HG03565 (cell line): ENCODE results near the gene MRPL3.
"Not testable (repeated sequence)": the region's sequence is repeated elsewhere in the genome, so short reads cannot be mapped to it uniquely, and the experiment has no call there.

ENCODE experiments used
- ATAC-seq: cut with Tn5 transposase; IDR thresholded peaks from one replicate; pipeline ENCODE4 v1.9.1; 2021; ENCODE audit warnings: mild to moderate bottlenecking, moderate library complexity; ENCODE audit not compliant: unreplicated experiment

The MRPL3 gene

DNA sequence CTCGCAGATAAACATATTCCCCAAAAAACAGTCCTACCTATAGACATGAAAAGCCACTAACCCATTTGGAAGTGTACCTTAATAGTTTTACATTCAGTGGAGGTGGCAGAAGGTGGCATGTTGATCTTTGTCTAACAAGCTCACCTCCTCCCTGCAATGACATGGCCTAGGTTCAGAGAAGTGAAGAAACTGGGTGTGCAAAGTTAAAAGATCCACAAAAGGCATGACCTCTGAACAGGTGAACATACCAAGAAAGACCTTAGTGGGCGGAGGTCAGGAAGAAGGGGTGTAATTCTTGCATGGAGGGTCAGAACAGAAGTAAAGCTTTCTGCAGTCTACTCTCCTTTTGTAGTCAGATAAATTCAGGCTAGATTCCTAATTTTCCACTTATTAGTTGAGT, 822 bp downstream of the MRPL3 start:
- no peak for ATAC-seq

DNA sequence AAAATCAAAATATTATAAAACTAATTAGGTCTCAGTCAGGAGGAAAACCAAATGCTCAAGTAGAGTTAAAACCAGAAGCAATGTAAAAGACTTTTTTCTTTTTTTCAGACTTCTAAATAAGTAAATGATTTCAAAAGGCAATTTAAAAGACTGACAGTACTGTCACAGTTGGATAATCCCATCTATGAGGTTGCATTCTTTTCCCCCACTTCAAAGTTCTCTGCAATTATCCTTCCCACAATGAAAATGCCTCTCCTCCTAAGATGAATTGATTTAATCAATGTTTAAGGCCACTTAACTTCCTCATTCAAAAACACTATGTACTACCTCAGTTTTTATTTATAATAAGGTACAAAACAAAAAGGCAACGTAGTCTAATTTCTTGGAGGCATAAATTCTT, 8.1 kb downstream of the MRPL3 start:
- no peak for ATAC-seq

DNA sequence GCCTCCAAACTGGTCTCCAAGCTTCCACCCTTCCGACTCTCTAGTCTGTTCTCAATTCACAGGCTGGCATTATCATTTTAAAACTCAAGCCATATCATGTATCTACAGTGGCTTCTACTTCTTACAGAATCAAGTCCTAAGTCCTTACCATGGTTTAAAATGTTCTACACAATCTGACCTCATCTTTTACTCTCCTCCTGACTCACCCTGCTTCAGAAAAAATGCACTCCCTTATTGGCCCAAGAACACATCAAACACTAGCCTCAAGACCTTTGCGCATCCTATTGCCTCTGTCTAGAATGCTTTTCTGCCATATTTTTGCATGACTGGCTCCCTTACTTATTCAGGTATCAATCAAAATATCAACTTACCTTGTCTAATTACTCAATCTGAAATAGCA, 11.0 kb downstream of the MRPL3 start:
- no peak for ATAC-seq

DNA sequence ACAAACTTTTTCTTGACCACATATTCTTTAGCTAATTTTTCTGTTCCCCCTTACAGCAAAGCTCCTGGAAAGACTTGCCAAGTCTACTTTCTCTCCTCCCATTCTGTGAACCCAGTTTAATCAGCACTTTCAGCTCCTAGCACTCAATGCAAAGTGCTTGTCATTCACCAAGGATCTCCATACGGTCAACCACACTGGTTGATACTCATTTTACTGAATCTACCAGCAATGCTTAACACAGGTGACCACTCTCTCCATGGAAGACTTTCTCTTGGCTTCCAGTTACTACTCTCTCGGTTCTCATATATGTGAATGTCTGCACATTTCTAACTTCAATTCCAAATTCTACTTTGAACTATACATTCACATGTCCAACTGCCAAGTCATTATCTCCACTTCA, 11.7 kb downstream of the MRPL3 start:
- ATAC-seq, result no peak

DNA sequence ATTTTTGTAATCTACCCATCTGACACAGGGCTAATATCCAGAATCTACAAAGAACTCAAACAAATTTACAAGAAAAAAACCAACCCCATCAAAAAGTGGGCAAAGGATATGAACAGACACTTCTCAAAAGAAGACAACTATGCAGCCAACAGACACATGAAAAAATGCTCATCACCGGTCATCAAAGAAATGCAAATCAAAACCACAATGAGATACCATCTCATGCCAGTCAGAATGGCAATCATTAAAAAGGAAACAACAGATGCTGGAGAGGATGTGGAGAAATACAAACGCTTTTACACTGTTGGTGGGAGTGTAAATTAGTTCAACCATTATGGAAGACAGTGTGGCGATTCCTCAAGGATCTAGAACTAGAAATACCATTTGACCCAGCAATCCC, 16.2 kb downstream of the MRPL3 start:
- ATAC-seq, result not testable (repeated sequence)

DNA sequence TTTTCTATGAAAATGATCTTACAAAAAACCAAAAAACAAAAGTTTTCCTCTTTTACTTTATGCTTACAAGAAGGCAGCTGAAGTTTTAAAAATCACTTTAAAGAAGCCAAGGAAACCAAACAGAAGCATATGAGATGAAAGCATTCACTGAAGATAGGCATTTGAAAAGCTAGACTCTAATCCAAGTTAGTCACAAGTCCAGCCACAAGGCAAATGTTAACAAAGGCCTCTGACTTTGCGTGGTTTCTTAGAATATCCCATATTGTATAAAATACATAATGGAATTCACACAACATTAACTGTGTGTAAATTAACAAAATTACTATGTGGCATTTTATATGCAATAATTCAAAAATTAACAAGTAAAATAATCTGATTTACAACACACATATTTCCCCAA, 17.7 kb downstream of the MRPL3 start:
- ATAC-seq, result no peak

DNA sequence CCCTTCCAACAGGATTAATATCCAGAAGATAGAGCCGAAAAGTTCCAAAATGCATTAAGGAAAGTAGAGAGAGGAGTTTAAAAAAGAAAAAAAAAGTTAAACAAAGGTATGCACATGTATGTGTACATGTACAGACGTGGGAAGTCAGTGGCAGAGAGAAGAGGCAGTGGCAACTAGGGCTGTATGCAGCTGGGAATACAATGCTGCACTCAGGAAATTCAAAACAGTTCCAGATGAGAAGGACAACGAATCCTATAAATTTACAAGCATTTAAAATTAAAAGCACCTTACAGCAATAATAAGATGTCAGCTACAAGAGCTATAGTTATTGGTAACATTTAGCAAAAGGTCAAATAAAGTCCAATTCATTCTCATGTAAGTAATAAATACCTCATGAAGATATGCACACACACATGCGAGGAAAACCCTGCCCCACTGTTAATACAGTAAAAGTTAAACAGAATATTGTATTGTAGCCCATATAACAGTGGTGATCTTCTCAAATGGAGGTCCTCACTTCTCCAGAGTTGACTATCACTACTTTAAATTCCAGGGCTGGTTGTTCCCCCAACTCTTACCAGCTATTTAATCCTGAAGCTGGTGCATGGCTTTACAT, 18.2 kb downstream of the MRPL3 start:
- ATAC-seq, result no peak

DNA sequence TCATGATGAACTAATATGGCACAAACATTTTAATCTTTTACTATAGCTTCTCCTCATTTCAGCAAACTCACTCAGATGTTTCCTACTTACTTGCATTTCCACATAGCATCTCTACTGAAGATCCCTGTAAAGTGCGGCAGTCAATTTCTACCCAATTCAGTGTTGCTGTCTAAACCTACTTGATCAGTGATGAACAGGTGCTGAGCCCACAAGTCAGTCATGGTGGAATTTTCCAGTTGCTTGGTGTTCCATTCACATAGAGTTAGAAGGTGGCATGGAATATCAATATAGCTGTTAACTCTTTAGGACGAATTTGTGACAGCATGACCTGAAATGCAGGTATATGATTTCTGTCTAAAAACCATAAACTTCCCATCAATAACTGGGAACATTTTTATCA, 22.7 kb downstream of the MRPL3 start:
- no peak for ATAC-seq

DNA sequence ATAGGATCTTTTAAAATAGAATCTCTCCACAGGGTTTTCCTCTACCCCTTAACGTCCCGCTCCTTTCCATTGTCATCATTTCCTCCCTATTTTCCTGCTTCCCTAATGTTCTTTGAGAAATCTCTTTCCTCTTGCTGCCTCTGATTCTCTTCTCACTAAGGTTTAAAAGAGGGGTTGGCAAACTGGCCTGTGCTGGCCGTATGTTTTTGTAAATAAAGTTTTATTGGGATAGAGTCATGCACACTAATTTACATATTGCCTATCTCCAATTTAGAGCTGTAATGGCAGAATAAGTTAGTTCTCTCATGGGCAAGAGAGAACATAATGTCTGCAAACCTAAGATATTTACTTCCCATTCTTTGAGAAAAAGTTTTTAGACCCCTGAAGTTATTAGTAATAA, 25.0 kb downstream of the MRPL3 start:
- no peak for ATAC-seq

DNA sequence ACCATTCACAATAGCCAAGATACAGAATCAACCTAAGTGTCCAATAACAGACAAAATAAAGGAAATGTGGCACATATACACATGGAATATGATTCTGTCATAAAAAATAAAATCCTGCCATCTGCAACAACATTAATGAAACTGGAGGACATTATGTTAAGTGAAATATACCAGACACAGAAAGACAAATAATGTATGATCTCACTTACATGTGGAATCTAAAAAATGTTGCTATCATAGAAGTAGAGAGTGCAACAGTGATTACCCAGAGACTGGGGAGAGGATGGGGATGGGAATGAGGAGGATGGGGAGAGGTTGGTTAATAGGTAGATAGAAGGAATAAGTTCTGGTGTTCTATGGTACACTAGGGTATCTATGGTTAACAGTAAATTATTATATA, 28.7 kb downstream of the MRPL3 start:
- no peak for ATAC-seq

DNA sequence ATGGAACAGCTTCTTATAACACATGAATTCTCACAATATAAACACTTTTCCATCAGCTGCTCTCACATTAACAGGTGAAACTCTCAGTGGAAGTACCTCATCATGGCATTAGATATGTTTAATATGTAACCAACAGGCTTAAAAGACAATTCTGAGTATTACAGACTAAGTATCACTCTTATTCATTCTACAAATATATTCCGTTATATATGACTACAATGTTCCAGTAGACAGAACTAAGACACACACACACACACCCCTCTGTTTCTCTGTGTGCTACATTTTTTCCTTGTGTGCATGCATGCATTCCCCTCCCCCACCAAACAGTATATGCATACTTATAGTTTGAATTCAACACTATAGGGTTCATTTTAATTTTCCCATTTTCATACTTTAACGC, 32.4 kb downstream of the MRPL3 start:
- no peak for ATAC-seq

DNA sequence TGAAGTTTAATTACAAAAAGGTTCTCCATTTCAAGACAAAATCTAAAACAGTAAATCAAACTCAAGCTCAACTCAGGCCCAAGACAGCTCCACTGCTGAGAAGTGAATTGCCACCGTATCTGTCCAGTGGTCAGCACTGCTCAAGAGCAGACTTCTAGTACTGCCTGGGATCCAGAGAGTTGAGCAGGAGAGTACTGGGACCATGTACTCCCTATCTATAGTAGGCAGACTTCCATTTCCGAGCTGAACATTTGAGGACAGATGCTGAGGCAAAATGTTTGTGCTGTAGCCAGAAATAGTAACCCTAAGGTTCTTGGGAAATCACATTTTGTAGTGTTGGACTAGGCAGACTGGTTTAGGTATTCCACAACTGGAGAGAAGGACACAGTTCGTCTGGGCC, 44.1 kb downstream of the MRPL3 start:
- ATAC-seq, result no peak

DNA sequence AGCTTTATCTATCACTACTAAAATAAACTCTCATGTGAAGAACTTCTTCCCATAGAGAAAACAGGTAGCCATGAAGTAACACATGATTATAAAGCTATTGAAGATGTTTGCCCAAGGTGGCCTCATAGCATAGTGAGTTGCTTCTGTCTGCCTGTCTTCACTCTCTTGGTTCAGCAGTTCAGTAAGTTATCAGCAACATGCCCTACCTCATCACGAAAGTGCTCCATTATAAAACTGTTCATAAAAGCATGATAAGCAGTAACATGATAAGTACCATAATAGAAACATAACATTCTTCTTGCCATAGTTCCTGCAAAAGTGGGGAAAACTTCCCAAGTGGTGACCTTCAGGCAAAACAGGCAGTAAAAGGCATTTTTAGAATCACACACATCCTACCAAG, 45.6 kb downstream of the MRPL3 start:
- no peak for ATAC-seq

DNA sequence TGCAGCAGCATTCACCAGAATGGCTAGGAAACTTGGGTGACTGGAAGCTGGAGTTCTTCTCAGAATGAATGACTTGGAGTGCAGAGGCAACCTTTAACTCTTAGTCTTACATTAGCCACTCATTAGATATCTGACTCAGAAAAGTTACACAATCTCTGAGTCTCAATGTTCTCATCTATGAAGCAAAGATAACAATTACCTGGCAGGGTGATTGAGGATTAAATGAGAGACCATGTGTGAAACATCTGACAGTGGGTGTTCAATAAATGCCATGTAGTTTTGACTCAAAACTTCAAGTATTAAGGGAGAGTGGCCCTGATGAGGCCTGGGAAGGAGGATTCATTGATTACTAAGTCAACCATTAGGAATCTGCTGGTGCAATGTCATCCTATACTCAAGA, 48.3 kb downstream of the MRPL3 start:
- ATAC-seq, result no peak

DNA sequence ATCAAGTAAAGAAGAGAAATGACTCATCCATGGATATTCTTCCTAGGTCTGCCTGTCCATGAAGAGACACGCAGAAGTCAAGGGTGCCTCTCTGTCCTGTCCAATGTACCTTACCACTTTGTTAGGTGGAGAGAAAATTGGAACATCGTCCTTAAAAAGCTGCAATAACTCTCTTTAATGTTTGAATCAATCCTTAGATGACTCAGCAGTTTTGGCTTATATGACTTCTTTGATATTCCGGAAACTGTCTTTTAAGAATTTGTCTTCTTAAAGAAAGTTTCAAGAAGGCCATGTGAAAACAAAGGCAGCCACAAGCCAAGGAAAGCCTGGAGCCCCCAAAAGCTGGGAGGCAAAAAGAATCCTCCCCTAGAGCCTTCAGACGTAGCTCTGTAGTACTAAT, 49.2 kb downstream of the MRPL3 start:
- ATAC-seq, result no peak

DNA sequence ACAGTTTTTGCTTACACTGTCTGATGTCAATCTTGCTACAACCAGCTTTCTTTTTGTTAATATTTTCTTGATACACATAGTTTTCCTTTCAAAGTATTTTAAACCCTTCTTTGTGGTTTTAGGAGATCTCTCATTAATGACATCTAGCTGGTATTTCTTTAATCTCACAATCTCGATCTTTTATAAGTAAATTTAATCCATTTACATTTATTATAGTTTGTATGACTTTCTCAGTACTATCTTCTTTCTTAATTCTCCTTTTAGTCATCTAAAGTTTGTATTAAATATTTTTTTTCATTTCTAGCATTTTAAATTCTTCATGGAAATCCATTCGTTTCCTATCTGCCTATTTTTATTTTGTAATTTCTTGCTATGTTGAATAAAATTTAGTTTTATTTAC, 55.4 kb downstream of the MRPL3 start:
- ATAC-seq, result no peak

DNA sequence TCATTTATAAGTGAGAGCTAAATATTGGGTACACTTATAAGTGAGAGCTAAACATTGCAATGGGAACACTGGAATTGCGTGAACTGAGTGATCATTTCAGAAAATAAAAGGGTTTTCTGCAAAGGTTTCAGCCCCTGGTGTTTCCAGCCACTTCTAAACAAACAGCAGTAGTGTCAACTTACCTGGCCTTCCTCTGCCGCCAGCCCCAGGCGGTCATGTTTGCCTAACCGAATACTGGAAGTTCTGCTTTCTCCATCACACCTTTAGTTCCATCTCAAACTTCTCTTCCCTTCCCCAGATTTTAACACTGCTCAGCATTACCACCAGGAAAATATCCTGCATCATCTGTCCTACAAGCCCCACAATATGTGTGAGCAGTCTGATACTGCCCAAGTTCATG, 58.6 kb downstream of the MRPL3 start:
- no peak for ATAC-seq

DNA sequence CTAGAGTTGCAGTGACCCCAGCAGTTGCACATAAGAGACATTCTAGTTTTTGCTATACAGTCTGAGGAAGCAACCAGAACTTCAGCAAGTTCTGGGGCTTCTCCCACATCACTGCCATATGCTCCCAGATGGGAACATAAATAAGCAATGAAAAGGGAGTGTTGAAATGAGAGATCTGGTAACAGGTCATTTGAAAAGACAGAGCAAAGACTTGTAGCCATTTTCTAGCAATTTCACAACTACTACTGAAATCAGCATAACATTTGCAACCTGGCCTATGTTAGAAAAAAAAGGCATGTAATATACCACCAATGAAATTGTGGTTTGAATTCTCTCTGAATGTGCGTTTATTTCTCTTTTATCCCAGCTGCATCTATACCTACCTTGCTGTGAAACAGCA, 63.7 kb downstream of the MRPL3 start:
- no peak for ATAC-seq

DNA sequence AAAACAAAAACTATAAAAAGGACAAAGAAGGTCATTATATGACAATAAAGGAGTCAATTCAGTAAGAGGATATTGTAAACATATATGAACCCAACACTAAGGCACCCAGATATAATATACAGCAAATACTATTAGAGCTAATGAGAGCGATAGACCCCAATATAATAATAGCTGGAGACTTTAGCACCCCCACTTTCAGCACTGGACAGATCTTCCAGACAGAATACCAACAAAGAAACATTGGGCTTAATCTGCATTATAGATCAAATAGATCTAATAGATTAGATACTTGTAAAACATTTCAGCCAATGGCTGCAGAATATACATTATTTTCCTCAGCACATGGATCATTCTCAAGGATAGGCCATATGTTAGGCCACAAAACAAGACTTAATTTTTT, 67.8 kb downstream of the MRPL3 start:
- no peak for ATAC-seq

DNA sequence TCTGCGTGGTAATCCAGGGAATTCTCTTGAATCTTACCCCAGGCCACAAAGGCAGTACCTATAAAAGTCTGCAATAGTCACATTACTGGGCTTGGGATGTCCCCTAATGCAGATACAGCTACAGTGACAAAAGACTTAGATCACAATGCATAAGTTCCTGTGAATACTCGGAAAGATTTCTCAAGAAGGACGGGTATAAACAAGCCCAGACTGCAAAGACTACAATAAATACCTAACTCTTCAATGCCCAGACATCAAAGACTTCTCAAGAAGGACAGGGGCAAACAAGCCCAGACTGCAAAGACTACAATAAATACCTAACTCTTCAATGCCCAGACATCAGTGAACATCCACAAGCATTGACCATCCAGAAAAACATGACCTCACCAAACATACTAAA, 70.3 kb downstream of the MRPL3 start:
- no peak for ATAC-seq

DNA sequence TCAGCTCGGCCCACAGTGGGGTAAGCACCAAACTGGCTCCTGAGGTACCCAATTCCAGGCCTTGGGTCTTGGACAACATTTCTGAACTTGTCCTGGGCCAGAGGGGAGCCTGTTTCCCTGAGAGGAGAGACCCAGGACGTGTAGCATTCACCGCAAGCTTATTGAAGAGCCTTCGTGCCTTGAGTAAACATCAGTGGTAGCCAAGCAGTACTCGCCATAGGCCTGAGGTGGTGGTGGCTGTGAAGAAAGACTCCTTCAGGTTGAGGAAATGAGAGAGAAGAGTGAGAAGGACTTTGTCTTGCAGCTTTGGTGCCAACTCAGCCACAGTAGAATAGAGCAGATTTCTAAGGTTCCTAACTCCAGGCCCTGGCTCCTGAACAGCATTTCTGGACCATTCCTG, 71.0 kb downstream of the MRPL3 start:
- ATAC-seq, result no peak

DNA sequence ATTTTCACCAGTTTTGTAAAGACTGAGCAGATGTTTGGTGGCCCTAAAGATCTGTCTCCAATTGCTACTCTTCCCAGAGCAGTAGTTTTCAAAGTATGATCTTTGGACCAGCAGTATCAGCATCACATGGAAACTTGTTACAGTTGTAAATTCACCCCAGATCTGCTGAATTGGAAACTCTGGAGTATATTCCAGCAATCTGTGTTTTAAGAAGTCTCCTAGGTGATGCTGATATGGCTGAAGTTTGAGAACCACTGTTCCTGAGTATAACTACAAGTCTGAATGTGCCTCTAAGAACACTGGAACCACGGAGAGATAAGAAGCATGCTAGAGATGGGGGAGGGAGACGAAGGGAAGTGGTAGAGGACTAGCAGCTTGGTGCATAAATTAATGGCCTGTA, 75.5 kb downstream of the MRPL3 start:
- ATAC-seq, result no peak

DNA sequence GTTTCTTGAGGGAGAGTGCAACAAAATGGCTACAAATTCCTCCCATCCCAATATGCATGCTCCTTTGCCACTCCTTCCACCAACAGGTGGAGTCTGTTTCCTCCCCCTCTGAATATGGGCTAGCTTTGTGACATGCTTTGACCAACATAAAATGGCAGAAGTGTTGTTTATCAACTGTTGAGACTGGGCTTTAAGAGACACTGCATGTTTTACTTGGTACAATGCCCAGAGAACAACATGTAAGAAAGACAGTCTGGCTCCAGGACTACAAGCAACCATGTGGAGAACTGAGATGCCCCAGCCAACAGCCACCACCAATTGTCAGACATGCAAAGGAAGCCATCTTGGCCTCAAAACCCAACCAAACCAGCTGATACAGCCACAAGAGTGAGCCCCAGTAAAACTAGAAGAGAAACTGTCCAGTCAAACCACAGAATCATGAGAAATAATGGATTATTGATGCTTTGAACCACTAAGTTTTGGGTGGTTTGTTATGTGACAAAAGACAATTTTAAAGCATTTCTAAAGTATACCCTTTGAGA, 80.7 kb downstream of the MRPL3 start:
- no peak for ATAC-seq
